HUES6 (cell line): ENCODE results near the gene WDR48.

Source experiments
- H3K27ac ChIP-seq: 2 replicates; pipeline ENCODE4 v1.7.0; 2013; ENCODE audit warnings: low read depth, mild to moderate bottlenecking, low read length, inconsistent platforms
- H3K27me3 ChIP-seq: 2 replicates; pipeline ENCODE4 v1.6.1; 2013; ENCODE audit warnings: low read length; ENCODE audit not compliant: control insufficient read depth, insufficient read depth
- H3K36me3 ChIP-seq: 2 replicates; pipeline ENCODE4 v1.6.1; 2013; ENCODE audit warnings: low read length; ENCODE audit not compliant: control insufficient read depth, insufficient read depth
- H3K4me1 ChIP-seq: 2 replicates; pipeline ENCODE4 v1.6.1; 2013; ENCODE audit warnings: low read length; ENCODE audit not compliant: control insufficient read depth, insufficient read depth
- H3K4me3 ChIP-seq: 2 replicates; pipeline ENCODE4 v1.5.1; 2013; ENCODE audit warnings: low read depth, low read length
- H3K9ac ChIP-seq: one replicate; pipeline ENCODE4 v1.6.1; 2013; ENCODE audit warnings: mild to moderate bottlenecking, low read length
- H3K9me3 ChIP-seq: 2 replicates; pipeline ENCODE4 v1.6.1; 2013; ENCODE audit warnings: low read depth, low read length; ENCODE audit not compliant: control insufficient read depth, insufficient read depth

WDR48 gene

GRCh38 chr3:39109086-39109485, 57.3 kb downstream of the WDR48 start:
- H3K4me3 ChIP-seq = no peak overlapping the region
- peaks cover 8% of the 10 kb centered on the region; the same call in 1 of the 2 replicates for H3K4me1 ChIP-seq

GRCh38 chr3:39110041-39110639, 58.3 kb downstream of the WDR48 start:
- Histone ChIP-seq H3K36me3 (no peaks in the 10 kb centered on the region), H3K9ac (no peak overlapping the region), H3K27me3 (peaks cover 8% of the 10 kb centered on the region; the same call in 1 of the 2 replicates), H3K27ac (no peak overlapping the region), H3K4me3 (no peak overlapping the region), H3K4me1 (peaks cover 8% of the 10 kb centered on the region; the same call in 1 of the 2 replicates), H3K9me3 (no peaks in the 10 kb centered on the region)

More at GRCh38 chr3:39109086-39109485, 57.3 kb downstream of the WDR48 start:
- H3K9me3 ChIP-seq = no peaks in the 10 kb centered on the region
- no peak overlapping the region for H3K9ac ChIP-seq
- no peaks in the 10 kb centered on the region for H3K36me3 ChIP-seq
- no peak overlapping the region for H3K27ac ChIP-seq
- peaks cover 8% of the 10 kb centered on the region; the same call in 1 of the 2 replicates for H3K27me3 ChIP-seq

GRCh38 chr3:39112113-39112512, 60.3 kb downstream of the WDR48 start:
- Histone ChIP-seq H3K4me1 (no peaks in the 10 kb centered on the region), H3K9ac (no peak overlapping the region), H3K27me3 (peaks cover 8% of the 10 kb centered on the region; the same call in 1 of the 2 replicates), H3K4me3 (no peak overlapping the region), H3K36me3 (no peaks in the 10 kb centered on the region), H3K27ac (no peak overlapping the region), H3K9me3 (no peaks in the 10 kb centered on the region)

GRCh38 chr3:39112535-39112934, 60.7 kb downstream of the WDR48 start:
- H3K36me3 ChIP-seq = no peaks in the 10 kb centered on the region
- peaks cover 8% of the 10 kb centered on the region; the same call in 1 of the 2 replicates for H3K27me3 ChIP-seq
- no peak overlapping the region for H3K27ac ChIP-seq
- H3K9me3 ChIP-seq = no peaks in the 10 kb centered on the region
- no peaks in the 10 kb centered on the region for H3K4me1 ChIP-seq
- no peak overlapping the region for H3K9ac ChIP-seq
- no peak overlapping the region for H3K4me3 ChIP-seq

- Histone ChIP-seq H3K4me1 (no peaks in the 10 kb centered on the region), H3K9ac (no peak overlapping the region), H3K27me3 (peaks cover 8% of the 10 kb centered on the region; the same call in 1 of the 2 replicates), H3K9me3 (no peaks in the 10 kb centered on the region), H3K36me3 (no peaks in the 10 kb centered on the region), H3K4me3 (no peak overlapping the region), H3K27ac (no peak overlapping the region)
Measured at GRCh38 chr3:39113291-39113690, 61.5 kb downstream of the WDR48 start.

GRCh38 chr3:39114456-39114855, 62.6 kb downstream of the WDR48 start:
- no peaks in the 10 kb centered on the region for H3K4me1 ChIP-seq
- no peak overlapping the region for H3K27ac ChIP-seq
- H3K36me3 ChIP-seq = no peaks in the 10 kb centered on the region
- H3K27me3 ChIP-seq = no peaks in the 10 kb centered on the region
- H3K4me3 ChIP-seq = no peak overlapping the region
- H3K9me3 ChIP-seq = no peaks in the 10 kb centered on the region
- H3K9ac ChIP-seq = no peak overlapping the region

GRCh38 chr3:39115870-39116269, 64.1 kb downstream of the WDR48 start:
- Histone ChIP-seq H3K4me3 (no peak overlapping the region), H3K27ac (no peak overlapping the region), H3K9ac (no peak overlapping the region)

GRCh38 chr3:39118079-39118478, 66.3 kb downstream of the WDR48 start:
- Histone ChIP-seq H3K9me3 (no peaks in the 10 kb centered on the region), H3K9ac (no peak overlapping the region), H3K27ac (no peak overlapping the region), H3K27me3 (no peaks in the 10 kb centered on the region), H3K4me1 (no peaks in the 10 kb centered on the region), H3K4me3 (no peak overlapping the region), H3K36me3 (no peaks in the 10 kb centered on the region)

More at GRCh38 chr3:39115870-39116269, 64.1 kb downstream of the WDR48 start:
- Histone ChIP-seq H3K27me3 (no peaks in the 10 kb centered on the region), H3K4me1 (no peaks in the 10 kb centered on the region), H3K36me3 (no peaks in the 10 kb centered on the region), H3K9me3 (no peaks in the 10 kb centered on the region)

- no peak overlapping the region for H3K9ac ChIP-seq
- H3K9me3 ChIP-seq = no peaks in the 10 kb centered on the region
- no peaks in the 10 kb centered on the region for H3K4me1 ChIP-seq
- no peaks in the 10 kb centered on the region for H3K36me3 ChIP-seq
- H3K4me3 ChIP-seq = no peak overlapping the region
- no peak overlapping the region for H3K27ac ChIP-seq
- no peaks in the 10 kb centered on the region for H3K27me3 ChIP-seq
Measured at GRCh38 chr3:39118931-39119660, 67.3 kb downstream of the WDR48 start.

GRCh38 chr3:39121621-39122020, 69.8 kb downstream of the WDR48 start:
- H3K4me1 ChIP-seq = no peaks in the 10 kb centered on the region; the same call in 1 of the 2 replicates
- no peak overlapping the region for H3K4me3 ChIP-seq
- no peak overlapping the region for H3K9ac ChIP-seq
- no peaks in the 10 kb centered on the region for H3K9me3 ChIP-seq
- no peaks in the 10 kb centered on the region for H3K36me3 ChIP-seq
- H3K27ac ChIP-seq = no peak overlapping the region
- no peaks in the 10 kb centered on the region for H3K27me3 ChIP-seq

- Histone ChIP-seq H3K9me3 (no peaks in the 10 kb centered on the region), H3K9ac (no peak overlapping the region), H3K27me3 (no peaks in the 10 kb centered on the region), H3K36me3 (no peaks in the 10 kb centered on the region), H3K27ac (no peak overlapping the region), H3K4me3 (no peak overlapping the region), H3K4me1 (no peaks in the 10 kb centered on the region; the same call in 1 of the 2 replicates)
Measured at GRCh38 chr3:39122813-39123212, 71.0 kb downstream of the WDR48 start.
